GM18951 (cell line): ENCODE results near the gene MKRN1.
"Not testable (repeated sequence)": the region's sequence is repeated elsewhere in the genome, so short reads cannot be mapped to it uniquely, and the experiment has no call there.

Experiments
- POLR2A ChIP-seq: IDR thresholded peaks from 4 replicates; pipeline ENCODE4 v1.6.1; 2011; ENCODE audit warnings: mild to moderate bottlenecking; ENCODE audit not compliant: insufficient read length, insufficient read depth; ENCODE audit errors: extremely low read depth
- in situ Hi-C: fragments of 300-500 bp; cut with MboI; formaldehyde crosslinking; loops from one replicate; pipeline ENCODE4 v1.12.0; 2022; ENCODE audit warnings: low sequenced_read_pairs, mixed read lengths, inconsistent platforms; ENCODE audit not compliant: unreplicated experiment

The MKRN1 gene

DNA sequence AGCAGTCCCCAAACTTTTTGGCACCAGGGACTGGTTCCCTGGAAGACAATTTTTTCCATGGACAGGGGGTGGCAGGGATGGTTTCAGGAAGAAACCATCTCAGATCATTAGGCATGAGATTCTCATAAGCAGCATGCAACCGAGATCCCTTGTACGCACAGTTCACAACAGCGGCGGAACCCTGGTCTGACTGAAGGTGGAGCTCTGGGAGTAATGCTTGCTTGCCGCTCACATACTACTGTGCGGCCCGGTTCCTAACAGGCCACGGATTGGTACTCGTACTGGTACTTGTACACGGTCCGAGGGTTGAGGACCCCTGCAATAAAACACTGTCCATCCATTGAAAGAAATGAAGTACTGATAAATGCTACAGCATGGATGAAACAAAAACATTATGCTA is 32.8 kb downstream of the MKRN1 start:
- in situ Hi-C loops = no loop called here
- no peak for TF ChIP-seq POLR2A

DNA sequence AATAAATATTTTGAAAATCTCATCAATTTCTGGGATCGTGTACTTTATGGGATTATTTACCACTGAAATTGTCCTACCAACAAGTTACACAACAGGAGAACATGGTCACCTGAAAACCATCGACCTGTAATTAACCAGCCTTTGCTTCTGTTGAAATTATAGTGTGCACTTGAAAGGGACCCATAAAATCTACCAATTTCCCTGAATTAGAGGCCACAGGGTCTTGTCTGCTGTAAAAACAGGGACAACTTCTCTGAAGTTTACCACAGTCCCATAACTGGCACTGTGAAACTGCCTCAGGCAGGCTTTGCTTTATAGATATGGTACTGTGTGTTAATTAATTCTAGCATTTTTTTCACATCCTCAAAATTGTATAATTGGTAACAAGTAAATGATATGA is 37.8 kb downstream of the MKRN1 start:
- TF ChIP-seq POLR2A = no peak
- in situ Hi-C loops = no loop called here

DNA sequence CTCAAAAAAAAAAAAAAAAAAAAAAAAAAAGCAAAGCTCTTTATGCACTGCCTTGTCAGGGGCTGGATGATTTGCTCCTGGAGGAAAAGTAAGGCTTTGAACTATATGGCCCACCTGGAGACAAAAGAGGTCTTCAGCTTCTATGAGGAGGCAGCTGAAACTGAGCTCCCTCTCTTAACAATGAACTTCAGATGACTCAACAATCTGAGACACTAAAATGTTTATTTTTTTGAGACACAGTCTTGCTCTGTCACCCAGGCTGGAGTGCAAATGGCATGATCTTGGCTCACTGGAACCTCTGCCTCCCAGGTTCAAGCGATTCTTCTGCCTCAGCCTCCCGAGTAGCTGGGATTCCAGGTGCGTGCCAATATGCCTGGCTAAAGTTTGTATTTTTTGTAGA is 38.7 kb downstream of the MKRN1 start:
- no peak for TF ChIP-seq POLR2A
- in situ Hi-C loops = no loop called here

DNA sequence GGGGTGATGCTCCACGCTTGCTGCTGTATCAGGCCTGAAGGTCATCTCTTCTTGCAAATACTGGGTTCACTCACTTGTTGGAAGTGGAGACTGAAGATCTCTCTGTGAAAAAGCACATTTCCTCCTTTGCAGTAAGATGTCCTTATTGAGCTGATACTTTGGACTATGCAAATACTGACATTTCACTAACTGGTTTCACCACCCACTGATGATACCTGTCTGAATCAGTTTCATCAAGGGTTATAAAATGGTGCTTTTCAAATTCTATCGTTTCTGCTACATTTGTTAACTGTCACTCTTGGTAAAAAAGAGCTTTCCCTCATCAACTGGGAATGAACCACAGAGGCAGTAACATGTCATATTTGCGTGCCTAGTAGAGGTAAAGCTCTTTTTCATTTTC is 39.9 kb downstream of the MKRN1 start:
- in situ Hi-C loops = no loop called here
- no peak for TF ChIP-seq POLR2A

DNA sequence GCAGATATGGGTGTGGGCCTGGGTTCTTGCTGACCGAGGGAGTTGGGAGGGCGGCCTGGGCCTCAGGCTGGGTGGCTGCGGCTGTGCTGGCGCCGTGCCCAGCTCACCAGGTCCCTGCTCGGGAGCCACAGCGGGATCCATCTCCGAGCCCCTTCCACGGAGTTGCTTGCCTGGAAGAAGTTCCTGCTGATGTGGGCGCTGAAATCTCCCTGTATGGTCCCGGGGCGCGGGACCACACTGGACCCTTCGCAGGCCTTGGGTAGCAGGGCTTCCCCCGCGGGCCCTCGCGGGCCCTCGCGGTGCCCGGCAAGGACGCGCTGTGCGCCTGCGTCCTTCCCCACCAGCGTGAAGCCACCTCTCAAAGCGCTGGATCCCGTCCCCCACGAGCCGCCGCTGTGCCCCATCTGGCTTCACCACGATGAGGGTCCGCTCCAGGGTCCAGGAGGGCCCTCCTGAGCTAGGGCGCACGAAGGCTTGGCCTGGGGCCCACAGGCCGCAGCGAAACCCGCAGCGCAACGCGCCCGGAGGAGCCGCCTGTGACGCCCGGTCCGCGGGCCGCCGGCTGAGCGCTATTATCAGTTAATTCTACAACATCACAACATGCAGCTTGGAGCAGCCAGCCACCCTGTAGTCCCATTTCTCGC is 43.9 kb downstream of the MKRN1 start:
- no peak for TF ChIP-seq POLR2A
- in situ Hi-C loops = no loop called here

DNA sequence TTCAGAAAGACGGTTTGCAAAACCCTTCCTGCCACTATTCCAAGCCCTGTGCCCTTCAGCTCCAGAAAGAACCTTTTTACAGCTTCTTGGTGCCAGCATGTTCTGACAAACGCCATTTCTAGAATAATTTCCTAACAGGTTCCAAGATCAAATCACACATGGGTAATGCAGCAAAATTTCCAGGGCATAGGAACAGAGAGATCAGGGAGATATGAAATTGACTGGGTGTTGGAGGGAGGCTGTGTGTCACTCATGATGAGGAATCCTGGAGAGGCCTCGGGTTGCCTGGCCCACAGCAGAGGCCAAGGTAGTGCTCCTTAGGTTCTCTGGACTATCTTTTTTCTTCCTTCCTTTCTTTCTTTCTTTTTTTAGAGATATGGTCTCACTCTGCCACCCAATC is 45.9 kb downstream of the MKRN1 start:
- in situ Hi-C loops = no loop called here
- TF ChIP-seq POLR2A = no peak

DNA sequence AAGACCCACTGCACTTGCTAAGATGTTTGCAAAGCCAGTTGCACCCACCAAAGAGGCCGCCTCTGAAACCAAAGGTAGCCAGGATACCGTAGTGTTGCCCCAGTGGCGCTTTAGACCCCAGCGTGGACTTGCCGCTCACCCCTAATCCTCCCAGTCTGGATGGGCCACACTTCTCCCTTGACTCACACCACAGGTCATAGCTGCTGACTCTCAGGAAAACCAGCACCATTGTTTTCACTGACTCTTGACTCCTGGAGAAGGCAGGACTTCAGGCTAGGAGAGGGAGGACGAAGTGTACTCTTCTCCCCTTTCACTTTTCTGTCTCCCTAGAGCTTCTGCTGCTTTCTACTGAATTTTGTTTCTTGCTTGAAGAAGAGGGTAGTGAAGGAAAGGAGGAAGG is 53.2 kb downstream of the MKRN1 start:
- TF ChIP-seq POLR2A = no peak
- in situ Hi-C loops = no loop called here

DNA sequence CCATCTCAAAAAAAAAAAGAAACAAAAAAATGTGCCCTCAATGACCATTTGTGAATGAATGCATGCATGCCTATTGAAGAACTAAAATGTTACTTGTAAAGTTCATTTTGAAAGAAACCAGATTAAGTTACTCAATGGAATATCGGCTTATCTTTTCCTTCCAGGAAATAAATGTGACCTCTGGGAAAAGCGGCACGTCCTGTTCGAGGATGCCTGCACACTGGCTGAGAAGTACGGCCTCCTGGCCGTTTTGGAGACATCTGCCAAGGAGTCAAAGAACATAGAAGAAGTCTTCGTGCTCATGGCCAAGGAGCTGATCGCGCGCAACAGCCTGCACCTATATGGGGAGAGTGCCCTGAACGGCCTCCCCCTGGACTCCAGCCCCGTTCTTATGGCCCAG is 53.6 kb downstream of the MKRN1 start:
- in situ Hi-C loops = no loop called here
- TF ChIP-seq POLR2A = no peak

DNA sequence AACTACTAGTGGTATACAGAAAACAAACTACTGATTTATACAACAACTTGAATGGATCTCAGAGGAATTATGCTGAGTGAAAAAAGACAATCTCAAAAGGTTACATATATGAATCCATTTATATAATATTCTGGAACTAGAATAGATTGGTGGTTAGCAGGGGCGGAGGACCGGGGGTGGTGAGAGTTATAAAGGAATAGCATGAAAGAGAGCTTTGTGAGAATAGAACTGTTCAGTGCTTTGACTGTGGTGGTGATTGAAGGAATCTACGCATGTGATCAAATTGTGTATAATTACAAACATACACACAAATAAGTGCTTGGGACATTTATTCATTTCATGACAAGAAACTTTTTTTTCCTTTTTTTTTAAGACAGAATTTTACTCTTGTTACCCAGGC is 55.8 kb downstream of the MKRN1 start:
- in situ Hi-C loops = no loop called here

DNA sequence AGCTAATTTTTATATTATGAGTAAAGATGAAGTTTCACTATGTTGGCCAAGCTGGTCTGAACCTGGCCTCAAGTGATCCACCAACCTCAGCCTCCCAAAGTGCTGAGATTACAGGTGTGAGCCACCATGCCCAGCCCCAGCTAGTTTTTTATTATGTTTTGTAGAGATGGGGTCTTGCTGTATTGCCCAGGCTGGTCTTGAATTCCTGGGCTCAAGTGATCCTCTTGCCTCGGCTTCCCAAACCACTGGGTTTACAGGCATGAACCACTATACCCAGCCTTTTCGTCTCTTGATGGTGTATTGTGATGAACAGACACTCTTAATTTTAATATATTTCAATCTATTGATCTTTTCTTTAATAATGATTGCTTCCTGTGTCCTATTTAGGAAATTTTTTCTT is 57.8 kb downstream of the MKRN1 start:
- in situ Hi-C loops = no loop called here
- no peak for TF ChIP-seq POLR2A

More for the DNA sequence above, 55.8 kb downstream of the MKRN1 start:
- TF ChIP-seq POLR2A = no peak

DNA sequence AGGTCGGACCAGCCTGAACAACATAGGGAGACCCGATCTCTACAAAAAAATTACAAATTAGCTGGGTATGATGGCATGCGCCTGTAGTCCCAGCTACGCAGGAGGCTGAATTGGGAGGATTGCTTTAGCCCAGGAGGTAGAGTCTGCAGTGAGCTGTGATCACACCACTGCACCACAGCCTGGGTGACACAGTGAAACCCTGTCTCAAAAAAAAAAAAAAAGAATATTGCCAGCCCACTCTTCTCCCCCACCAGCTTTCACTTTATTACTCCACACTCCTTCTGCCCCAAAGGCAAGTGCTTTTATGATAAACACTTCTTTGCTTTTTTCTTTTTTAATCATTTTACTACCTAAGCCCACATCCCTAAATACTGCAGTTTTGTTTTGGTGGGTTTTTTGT is 60.7 kb downstream of the MKRN1 start:
- TF ChIP-seq POLR2A = no peak
- in situ Hi-C loops = no loop called here

DNA sequence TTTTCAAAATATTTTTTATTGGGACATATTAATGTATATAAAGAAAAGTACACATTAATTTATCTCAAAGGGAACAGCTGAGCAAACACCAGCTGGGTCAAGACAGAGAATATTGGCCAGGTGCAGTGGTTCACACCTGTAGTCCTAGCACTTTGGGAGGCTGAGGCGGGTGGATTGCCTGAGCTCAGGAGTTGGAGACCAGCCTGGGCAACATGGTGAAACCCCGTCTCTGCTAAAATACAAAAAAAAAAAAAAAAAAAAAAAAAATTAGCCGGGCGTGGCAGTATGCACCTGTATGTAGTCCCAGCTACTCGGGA is 61.2 kb downstream of the MKRN1 start:
- in situ Hi-C loops = not testable (repeated sequence)

DNA sequence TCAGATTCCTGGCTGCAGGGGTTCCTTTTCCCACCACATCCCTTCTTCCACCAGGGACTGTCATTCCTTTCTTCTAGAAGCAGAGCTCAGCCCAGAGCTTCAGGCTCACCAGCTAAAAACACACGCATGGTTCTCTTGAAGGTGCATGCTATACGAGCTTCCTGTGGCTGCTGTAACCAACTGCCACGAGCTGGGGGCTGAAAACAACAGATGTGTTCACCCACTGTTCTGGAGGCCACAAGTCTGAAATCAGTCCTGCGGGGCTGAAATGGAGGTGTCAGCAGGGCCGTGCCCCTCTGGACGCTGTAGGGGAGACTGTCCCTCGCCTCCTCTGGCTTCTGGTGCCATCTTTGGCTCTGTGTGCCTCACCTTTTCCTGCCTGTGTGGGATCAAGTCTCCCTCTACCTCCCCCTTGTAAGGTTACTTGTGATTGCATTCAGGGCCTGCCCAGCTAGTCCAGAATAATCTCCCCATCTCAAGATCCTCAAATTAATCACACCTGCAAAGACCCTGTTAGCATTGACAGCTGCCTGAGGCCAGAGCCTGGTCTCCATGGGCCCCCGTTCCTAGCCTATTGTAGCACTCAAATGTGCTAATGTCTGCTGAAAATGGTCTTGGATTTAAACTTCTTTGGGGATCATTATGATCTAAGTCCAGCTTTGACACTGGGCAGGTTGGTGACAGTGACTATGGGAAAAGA is 61.7 kb downstream of the MKRN1 start:
- TF ChIP-seq POLR2A = no peak
- in situ Hi-C loops = no loop called here

DNA sequence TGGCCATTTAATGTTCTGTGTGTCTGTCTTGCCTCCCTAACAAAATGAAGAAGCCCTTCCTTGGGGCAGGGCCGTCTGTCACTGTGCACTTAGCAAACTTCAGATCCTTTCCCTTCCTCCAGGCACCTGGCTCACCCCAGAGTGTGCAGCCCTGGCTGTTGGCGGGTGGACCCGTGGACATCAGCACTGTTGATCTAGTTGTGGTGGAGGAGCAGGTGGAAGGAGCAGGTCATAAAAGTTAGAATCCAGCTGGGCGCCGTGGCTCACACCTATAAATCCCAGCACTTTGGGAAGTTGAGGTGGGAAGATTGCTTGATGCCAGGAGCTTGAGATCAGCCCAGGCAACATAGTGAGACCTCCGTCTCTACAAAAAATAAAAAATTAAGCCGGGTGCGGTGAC is 62.7 kb downstream of the MKRN1 start:
- in situ Hi-C loops = no loop called here
- no peak for TF ChIP-seq POLR2A

DNA sequence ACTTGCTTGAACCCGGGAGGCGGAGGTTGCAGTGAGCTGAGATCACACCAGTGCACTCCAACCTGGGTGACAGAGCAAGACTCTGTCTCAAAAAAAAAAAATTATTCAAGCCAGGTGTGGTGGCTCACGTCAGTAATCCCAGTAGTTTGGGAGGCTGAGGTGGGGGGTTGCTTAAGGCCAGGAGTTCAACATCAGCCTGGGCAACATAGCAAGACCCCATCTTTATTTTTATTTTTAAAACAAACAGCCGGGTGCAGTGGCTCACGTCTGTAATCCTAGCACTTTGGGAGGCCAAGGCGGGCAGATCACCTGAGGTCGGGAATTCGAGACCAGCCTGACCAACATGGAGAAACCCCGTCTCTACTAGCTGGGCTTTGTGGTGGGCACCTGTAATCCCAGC is 63.5 kb downstream of the MKRN1 start:
- in situ Hi-C loops = not testable (repeated sequence)
